Esophagus squamous epithelium (tissue), 5 donors: Measurements from ENCODE around the gene KAZN. TPM values are rescaled to one million over a fixed set of nuclear protein-coding genes. Genes with fewer than 3 reads are reported as not detected.
A peak's percentile ranks its signal among the peaks of the same experiment; 100 is the strongest.

ENCODE experiments used
- DNase-seq: peaks from one replicate; lab custom pipeline; 2025; lab: John Stamatoyannopoulos, UW
- H3K27ac ChIP-seq, 4 donors: fragments of 200-600 bp; sonication (generic); one replicate each; pipeline ENCODE4 v1.5.1; 2016 to 2019; ENCODE audit warnings: mild to moderate bottlenecking in 1 of 4
- H3K27me3 ChIP-seq, 4 donors: fragments of 200-600 bp; sonication (generic); 1 replicate in 3 of 4; 2 replicates in 1 of 4; pipeline versions ENCODE4 v1.5.1 to v1.6.0; 2017 to 2021; ENCODE audit warnings: antibody characterized with exemption in 1 of 4
- H3K36me3 ChIP-seq, 3 donors: fragments of 200-600 bp; sonication (generic); one replicate each; pipeline ENCODE4 v1.5.1; 2016 to 2019
- H3K4me1 ChIP-seq, 3 donors: fragments of 200-600 bp; sonication (generic); one replicate each; pipeline ENCODE4 v1.5.1; 2017 to 2019
- H3K4me3 ChIP-seq, 4 donors: fragments of 200-600 bp; sonication (generic); 1 replicate in 3 of 4; 2 replicates in 1 of 4; pipeline ENCODE4 v1.5.1; 2016 to 2019; ENCODE audit warnings: mild to moderate bottlenecking in 2 of 4, moderate library complexity in 1 of 4
- H3K9me3 ChIP-seq, 3 donors: fragments of 200-600 bp; sonication (generic); one replicate each; pipeline ENCODE4 v1.5.1; 2016 to 2019
- CTCF ChIP-seq, 6 experiments: fragments of 450-650 bp in 4 of 6; fragments of 200-600 bp in 2 of 6; sonication (generic) in 2 of 6; IDR thresholded peaks; one replicate each; pipeline ENCODE4 v1.5.1; 2016 to 2019; ENCODE audit warnings: antibody characterized with exemption in 6 of 6, mild to moderate bottlenecking in 4 of 6, moderate library complexity in 4 of 6
- POLR2A ChIP-seq, 4 donors: fragments of 450-650 bp; IDR thresholded peaks; one replicate each; pipeline ENCODE4 v1.6.1; 2017; ENCODE audit warnings: antibody characterized with exemption in 4 of 4, mild to moderate bottlenecking in 4 of 4, moderate library complexity in 3 of 4
- WGBS, 2 donors: methylation state at CpG; one replicate each; pipeline ENCODE4 v1.1.5; 2018; 5-methylcytosine and 5-hydroxymethylcytosine counted together
- intact Hi-C: fragments of 100-400 bp; cut with DNase I; formaldehyde crosslinking; loops from one replicate; pipeline ENCODE4 v1.15.0; 2022
- total RNA-seq, 4 donors: library from RNA; depleted of rRNA; stranded (reverse); fragments of >200 nt; gene quantifications; one replicate each; pipeline ENCODE4 v1.1.0, GENCODE V29; 2016
- donor health status: DM: yes; HTN: yes; CAD: no.

Gene KAZN
- total RNA-seq, 4 donors from 2014 or later: 25.0 to 54.5 (median 30.8) TPM

- WGBS, 2 donors: 89 to 95% methylated on average over 7 to 8 of the region's 8 CpGs
- no peaks in the 10 kb centered on the region for H3K36me3 ChIP-seq
- intact Hi-C loops: no loop called here
- no peak overlapping the region for H3K4me3 ChIP-seq
- TF ChIP-seq CTCF (IDR thresholded peaks at IDR 0.05) (no peak), POLR2A (IDR thresholded peaks at IDR 0.05) (no peak)
- H3K27ac ChIP-seq: no peak overlapping the region
- H3K4me1 ChIP-seq: peaks cover 3 to 20% (median 5%) of the 10 kb centered on the region in 3 donors
- no peaks in the 10 kb centered on the region for H3K9me3 ChIP-seq
- no peaks in the 10 kb centered on the region for H3K27me3 ChIP-seq
- DNase-seq: no peak
Observed at GRCh38 chr1:14986168-14986567, 387.7 kb downstream of the KAZN start.

GRCh38 chr1:14987829-14988603 is 389.5 kb downstream of the KAZN start:
- Histone ChIP-seq H3K27ac (peak overlapping the region in 3 of 4 donors; percentile 25 to 39 (median 29)), H3K9me3 (no peaks in the 10 kb centered on the region), H3K4me1 (peaks cover 3 to 20% (median 5%) of the 10 kb centered on the region in 3 donors), H3K4me3 (no peak overlapping the region), H3K36me3 (no peaks in the 10 kb centered on the region), H3K27me3 (no peaks in the 10 kb centered on the region)
- no peak for DNase-seq
- TF ChIP-seq POLR2A (IDR thresholded peaks at IDR 0.05) (no peak), CTCF (IDR thresholded peaks at IDR 0.05) (no peak)
- 47 to 51% methylated on average over 12 to 13 of the region's 16 CpGs for WGBS, 2 donors
- intact Hi-C loops: no loop called here

GRCh38 chr1:14988636-14989035 is 390.2 kb downstream of the KAZN start:
- intact Hi-C loops: no loop called here
- Histone ChIP-seq H3K4me3 (no peak overlapping the region), H3K27me3 (no peaks in the 10 kb centered on the region), H3K36me3 (no peaks in the 10 kb centered on the region), H3K27ac (peak overlapping the region in 1 of 4 donors; percentile 39), H3K9me3 (no peaks in the 10 kb centered on the region), H3K4me1 (peaks cover 3 to 20% (median 5%) of the 10 kb centered on the region in 3 donors)
- TF ChIP-seq POLR2A (IDR thresholded peaks at IDR 0.05): no peak
- TF ChIP-seq CTCF (IDR thresholded peaks at IDR 0.05): no peak
- WGBS, 2 donors: 88 to 90% methylated on average over 5 to 7 of the region's 8 CpGs
- DNase-seq: no peak

GRCh38 chr1:14989931-14990728 is 391.6 kb downstream of the KAZN start:
- no peak for TF ChIP-seq POLR2A (IDR thresholded peaks at IDR 0.05)
- no peak for TF ChIP-seq CTCF (IDR thresholded peaks at IDR 0.05)
- H3K27ac ChIP-seq: no peak overlapping the region
- 77 to 83% methylated on average over 10 to 12 of the region's 12 CpGs for WGBS, 2 donors

GRCh38 chr1:14993414-14993813 is 394.9 kb downstream of the KAZN start:
- no peaks in the 10 kb centered on the region for H3K27me3 ChIP-seq
- intact Hi-C loops: no loop called here
- H3K27ac ChIP-seq: no peak overlapping the region
- TF ChIP-seq CTCF (IDR thresholded peaks at IDR 0.05) (no peak), POLR2A (IDR thresholded peaks at IDR 0.05) (no peak)
- peaks cover 0 to 25% (median 6%) of the 10 kb centered on the region in 3 donors for H3K4me1 ChIP-seq
- no peaks in the 10 kb centered on the region for H3K36me3 ChIP-seq
- DNase-seq: no peak
- H3K9me3 ChIP-seq: no peaks in the 10 kb centered on the region
- WGBS, 2 donors: 67 to 88% methylated on average over 3 to 5 of the region's 13 CpGs
- H3K4me3 ChIP-seq: no peak overlapping the region

More at GRCh38 chr1:14989931-14990728, 391.6 kb downstream of the KAZN start:
- Histone ChIP-seq H3K4me1 (peaks cover 3 to 21% (median 5%) of the 10 kb centered on the region in 3 donors), H3K27me3 (no peaks in the 10 kb centered on the region), H3K9me3 (no peaks in the 10 kb centered on the region), H3K4me3 (no peak overlapping the region), H3K36me3 (no peaks in the 10 kb centered on the region)
- intact Hi-C loops: no loop called here
- no peak for DNase-seq
